Measurements from ENCODE around the gene ST6GALNAC5.
"Not testable (repeated sequence)": the region's sequence is repeated elsewhere in the genome, so short reads cannot be mapped to it uniquely, and the experiment has no call there.

ST6GALNAC5 gene

DNA sequence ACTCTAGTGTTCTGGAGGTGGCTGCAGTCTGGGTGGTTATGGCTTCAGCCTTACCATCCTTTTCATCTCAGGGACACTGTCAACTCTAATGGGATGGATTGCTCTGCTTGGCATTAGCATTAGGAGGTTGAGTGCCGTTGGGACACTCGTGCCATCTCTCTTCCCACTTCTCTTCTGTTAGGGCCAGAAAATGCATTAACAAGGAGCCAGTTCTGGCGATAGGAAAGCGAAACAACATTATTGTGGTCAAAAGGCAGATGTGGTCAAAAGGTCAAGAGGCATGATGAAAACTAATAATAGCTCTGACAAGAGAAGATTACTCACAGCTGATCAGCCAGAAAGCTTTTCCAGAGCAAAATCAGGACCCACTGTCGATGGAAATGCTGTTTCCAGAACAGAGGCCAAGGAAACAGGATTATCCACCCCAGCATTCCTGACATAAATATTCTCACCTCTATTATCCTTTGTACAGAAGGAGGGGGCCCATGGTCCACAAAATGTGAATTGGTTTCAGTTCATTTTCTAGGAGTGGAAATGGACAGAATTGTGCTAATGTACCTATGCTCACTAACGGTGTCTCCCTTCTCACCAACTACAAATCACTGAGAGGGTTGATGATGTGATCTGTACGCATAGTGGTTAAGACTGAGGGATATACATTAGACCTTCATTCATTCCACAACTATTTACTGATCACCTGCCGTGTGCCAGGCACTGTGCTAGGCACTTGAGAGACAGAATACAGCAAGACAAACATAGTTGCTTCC lies 72.0 kb downstream of the ST6GALNAC5 start:
- DNase-seq: no peak

- DNase-seq: no peak
Measured at GRCh38 chr1:76939817-76940216, 72.5 kb downstream of the ST6GALNAC5 start.

DNA sequence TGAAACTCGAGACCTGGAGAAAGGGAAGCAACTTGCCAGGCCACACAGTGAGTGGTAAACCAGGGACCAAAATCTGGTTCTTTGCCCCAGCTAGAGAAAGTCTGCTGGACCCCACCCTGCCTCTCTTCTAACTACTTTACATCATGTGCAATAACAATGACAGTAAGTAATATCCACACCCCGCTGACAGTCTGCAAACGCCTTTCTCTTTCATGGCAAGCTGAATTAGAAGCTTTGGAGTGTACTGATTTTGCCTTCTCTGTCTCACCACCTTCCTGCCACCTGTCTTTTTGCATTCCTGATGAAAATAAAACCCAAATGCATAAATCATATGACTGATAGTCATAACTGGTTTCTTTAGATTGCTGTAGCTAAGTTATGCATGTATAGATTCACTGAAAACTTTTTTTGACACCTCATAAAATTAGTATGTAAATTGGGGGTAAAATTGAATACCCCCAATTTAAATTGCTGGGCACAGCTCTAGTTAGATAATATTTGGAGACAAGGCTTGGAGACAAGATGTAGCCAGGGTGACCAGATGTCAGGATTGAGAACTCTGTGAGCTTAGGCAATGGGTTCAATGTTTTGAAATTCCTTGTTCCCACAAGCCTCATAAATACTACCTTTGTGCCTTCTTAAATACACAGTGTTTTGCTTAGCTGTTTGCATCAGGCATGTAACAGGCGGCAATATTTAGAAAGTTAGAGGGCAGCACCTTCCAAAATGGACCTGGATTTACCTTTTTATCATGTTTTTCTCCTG lies 73.5 kb downstream of the ST6GALNAC5 start:
- DNase-seq: no peak

DNA sequence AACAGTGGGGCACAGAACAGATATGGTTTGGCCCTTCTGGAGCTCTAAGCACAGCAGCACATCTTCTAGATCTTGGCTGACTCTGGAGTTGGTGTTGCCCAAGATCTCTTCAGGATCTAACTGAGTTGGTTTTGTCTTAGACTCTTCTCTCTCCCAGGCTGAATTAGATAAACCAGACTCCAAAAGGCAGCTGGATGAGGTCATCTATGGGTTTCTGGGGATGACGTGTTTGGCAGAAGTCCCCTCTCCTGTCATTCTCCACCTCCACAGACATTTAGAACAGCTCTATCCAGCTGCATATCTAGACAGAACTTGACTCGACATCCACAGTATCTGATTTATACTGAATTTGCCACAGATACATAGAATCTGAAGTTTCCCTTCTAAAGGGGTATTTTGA lies 75.3 kb downstream of the ST6GALNAC5 start:
- no peak for DNase-seq

DNA sequence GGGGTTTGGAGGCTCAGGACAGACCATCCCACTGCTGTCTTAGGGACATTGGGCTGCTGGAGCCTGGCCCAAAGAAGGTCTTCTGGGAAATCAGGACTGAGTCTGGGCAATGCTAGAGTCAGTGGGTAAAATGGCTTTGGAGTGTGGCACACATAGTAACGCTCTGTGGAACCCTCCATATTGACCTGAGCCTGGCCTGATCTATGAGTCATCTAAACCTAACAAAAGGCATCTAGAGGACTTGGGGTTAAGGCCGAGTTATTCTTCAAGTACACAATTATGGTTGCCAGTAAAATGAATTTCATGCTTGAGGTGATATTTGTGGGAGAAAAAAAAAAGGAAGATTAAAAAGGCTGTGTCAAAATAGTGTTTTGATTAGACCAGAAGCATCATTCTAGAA lies 77.7 kb downstream of the ST6GALNAC5 start:
- no peak for DNase-seq

GRCh38 chr1:76948846-76949245 lies 81.6 kb downstream of the ST6GALNAC5 start:
- DNase-seq: no peak

- no peak for DNase-seq
Measured at GRCh38 chr1:76949503-76949902, 82.2 kb downstream of the ST6GALNAC5 start.

DNA sequence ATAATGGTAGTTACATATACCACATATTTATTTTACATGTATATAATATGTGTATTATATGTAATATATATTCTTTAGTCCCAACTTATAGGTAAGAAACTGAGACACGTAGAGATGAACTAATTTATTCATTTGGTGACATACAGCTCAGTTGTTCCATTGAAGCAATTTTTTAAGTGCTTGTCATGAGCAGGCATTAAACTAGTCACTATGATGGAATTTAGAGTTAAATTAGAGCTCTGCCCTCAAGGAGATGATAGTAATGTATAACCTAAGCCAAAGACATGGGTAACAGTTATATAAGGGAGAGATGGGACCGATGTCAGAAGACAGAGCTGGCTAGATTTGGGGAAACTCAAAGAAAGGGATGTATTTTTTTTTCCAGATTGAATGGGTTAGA lies 83.0 kb downstream of the ST6GALNAC5 start:
- DNase-seq: no peak

DNA sequence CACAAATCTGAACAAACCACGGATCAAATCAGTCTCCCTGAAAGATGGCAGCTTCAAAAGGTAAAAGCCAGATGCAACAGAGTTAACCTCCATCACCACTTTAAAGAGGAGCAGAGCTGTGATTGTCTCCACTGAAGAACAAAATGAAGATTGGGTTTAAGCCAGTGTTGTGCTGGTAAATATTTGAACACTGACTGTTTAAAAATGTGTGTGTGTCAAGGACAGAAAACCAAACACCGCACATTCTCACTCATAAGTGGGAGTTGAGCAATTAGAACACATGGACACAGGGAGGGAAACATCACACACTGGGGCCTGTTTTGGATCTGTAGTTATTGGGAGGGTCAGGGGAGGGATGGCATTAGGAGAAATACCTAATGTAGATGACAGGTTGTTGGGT lies 83.9 kb downstream of the ST6GALNAC5 start:
- DNase-seq: no peak

- DNase-seq: no peak
Measured at GRCh38 chr1:76955652-76956051, 88.4 kb downstream of the ST6GALNAC5 start.

DNA sequence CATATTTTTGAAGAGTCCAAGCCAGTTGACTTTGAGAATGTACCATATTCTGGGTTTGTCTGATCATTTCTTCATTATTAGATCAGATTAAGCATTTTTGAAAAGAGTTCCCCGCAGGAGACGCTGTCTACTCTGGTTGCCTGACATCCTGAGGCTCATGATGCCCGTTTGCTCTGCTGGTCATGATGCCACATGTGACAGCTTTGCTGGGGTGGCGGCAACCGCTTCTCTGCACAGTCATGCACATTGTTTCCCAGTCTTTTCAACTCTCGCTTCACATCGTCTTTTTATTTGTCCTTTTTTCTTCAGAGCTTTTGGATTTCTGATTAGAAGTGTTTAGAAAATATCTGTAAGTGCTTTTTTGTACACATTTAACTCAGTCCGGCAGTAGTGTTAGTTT lies 90.7 kb downstream of the ST6GALNAC5 start:
- no peak for DNase-seq

DNA sequence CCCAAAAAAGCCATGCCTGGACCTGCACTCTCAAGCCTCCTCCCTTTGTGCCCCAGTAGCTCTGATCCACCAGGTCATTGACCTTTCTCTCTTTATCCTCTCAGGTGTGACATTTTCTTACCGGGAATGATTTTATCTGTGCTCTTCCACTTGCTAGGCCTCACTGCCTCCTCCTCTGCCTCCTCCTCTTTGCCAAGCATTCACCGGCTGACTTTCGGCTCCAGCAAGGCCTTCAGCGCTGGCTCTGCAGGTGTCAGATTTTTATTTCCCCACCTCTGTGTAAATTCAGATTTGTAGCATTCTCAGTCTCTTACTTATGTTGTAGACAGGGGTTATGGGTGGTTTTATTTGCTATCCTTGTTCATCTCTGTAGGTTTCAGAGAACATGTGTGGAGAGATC lies 91.5 kb downstream of the ST6GALNAC5 start:
- DNase-seq: no peak

GRCh38 chr1:76959556-76959955 lies 92.3 kb downstream of the ST6GALNAC5 start:
- DNase-seq: no peak

DNA sequence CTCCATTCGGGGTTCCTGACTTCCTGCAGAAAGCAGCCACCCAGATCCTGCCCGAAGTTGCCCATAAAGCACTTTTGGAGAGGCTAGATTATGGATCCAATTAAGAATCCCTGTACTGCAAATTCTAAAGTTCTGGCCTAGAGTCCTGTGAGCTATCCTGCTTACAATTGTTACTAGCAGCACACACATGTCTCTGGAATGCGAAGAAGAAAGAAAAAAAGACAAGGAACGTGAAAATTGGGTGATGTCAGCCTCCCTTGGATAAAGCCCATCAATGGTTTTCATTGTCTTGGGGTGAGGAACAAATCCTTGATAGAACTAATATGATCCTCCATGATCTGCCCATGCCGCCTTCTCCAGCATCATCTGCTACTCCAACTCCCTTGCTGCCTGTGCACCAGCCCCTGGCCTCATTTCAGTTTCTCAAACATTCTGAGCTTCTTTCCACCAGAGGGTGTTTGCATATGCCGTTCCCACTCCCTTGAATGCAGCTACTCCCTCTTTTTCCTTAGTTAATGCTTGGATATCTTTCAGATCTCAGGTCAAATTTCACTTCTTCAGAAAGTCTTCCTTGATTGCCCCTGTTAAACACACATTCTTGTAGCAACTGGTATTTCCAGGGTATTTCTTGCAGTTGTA lies 94.0 kb downstream of the ST6GALNAC5 start:
- no peak for DNase-seq

GRCh38 chr1:76961820-76962207 lies 94.5 kb downstream of the ST6GALNAC5 start:
- no peak for DNase-seq

DNA sequence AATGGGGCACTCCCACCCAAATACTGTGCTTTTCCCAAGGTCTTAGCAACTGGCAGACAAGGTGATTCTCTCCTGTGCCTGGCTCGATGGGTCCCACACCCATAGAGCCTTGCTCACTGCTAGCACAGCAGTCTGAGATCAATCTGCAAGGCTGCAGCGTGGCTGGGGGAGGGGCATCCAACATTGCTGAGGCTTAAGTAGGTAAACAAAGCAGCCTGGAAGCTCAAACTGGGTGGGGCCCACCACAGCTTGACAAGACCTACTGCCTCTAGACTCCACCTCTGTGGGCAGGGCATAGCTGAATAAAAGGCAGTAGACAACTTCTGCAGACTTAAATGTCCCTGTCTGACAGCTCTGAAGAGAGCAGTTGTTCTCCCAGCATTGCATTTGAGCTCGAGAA lies 114.0 kb downstream of the ST6GALNAC5 start:
- DNase-seq: not testable (repeated sequence)

GRCh38 chr1:76989976-76990375 lies 122.7 kb downstream of the ST6GALNAC5 start:
- no peak for DNase-seq

- DNase-seq: no peak
Measured at GRCh38 chr1:76993036-76993435, 125.8 kb downstream of the ST6GALNAC5 start.

DNA sequence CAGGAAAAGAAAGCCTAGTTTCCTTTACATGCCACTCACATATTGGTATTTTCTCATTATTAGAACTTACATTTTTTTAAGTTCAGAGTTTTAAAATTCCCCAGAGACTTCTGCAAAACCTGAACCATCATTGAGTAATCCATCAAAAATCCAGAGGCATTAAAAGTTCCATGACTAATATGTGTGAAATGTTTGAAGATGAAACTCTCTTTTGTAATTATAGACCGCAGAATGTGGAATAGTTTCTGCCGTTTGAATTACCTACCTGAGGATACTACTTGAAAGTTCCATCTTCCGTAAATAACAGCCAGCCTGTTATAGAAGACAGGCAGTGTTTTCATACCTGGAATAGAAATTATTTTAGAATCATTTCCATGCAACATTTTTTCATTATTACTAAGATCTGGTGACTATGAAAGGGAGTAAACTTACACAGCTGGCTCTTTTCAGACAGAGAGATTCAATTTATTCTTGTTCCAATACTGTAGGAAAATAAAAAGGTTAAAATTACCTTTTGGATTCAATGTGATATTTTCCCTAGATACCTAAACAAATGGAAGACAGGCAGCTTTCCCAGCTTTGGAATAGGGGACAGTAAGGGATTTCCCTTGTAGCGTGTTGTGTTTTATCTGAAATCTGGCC lies 131.4 kb downstream of the ST6GALNAC5 start:
- DNase-seq: no peak

- DNase-seq: no peak
Measured at GRCh38 chr1:77007675-77008074, 140.4 kb downstream of the ST6GALNAC5 start.

DNA sequence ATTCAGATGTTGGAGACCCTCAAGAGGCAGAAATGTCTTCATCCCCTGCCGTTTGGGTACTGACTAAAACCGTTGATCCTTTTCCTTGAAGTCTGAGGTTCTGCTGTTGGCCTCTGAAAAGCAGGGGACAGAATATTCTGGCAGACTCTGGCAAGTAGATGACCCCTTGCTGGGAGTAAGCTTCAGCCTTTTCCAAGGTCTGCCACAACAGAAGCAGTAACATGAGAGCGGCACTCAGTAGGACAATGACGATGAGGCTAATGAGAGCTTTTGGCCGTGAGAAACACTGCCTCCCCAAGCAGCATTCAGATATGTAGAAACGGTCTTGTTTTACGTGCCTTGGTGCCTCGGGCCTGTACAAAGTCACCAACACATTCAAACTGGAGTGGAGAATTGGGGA lies 143.7 kb downstream of the ST6GALNAC5 start:
- DNase-seq: no peak

- no peak for DNase-seq
Measured at GRCh38 chr1:77012066-77012465, 144.8 kb downstream of the ST6GALNAC5 start.

GRCh38 chr1:77014073-77014788 lies 147.0 kb downstream of the ST6GALNAC5 start:
- no peak for DNase-seq

Measured in activated CD8-positive, alpha-beta memory T cell treated with anti-CD3 and anti-CD28 coated beads, Interleukin-2, amount 50 U/mL, for 48 hours (primary cell).